Endodermal cell (in vitro differentiated cells): ENCODE measurements around the gene ADCY4. TPM values are rescaled to one million over a fixed set of nuclear protein-coding genes. Genes with fewer than 3 reads are reported as not detected.

Source experiments
- DNase-seq: peaks from one replicate; pipeline ENCODE4 v3.0.0-alpha.2; 2017
- H3K27ac ChIP-seq: 2 replicates; pipeline ENCODE4 v1.5.1; 2013; ENCODE audit warnings: mild to moderate bottlenecking, low read depth, low read length, moderate library complexity
- H3K27me3 ChIP-seq: 2 replicates; pipeline ENCODE4 v1.6.1; 2013; ENCODE audit warnings: mild to moderate bottlenecking, low read length, moderate library complexity; ENCODE audit not compliant: insufficient read depth, control insufficient read depth, poor library complexity, severe bottlenecking
- H3K36me3 ChIP-seq: 2 replicates; pipeline ENCODE4 v1.7.0; 2013; ENCODE audit warnings: mild to moderate bottlenecking, low read length, moderate library complexity; ENCODE audit not compliant: control insufficient read depth, insufficient read depth
- H3K4me1 ChIP-seq: one replicate; pipeline ENCODE4 v1.7.0; 2013; ENCODE audit warnings: low read length; ENCODE audit not compliant: control insufficient read depth, insufficient read depth
- H3K4me3 ChIP-seq: 2 replicates; pipeline ENCODE4 v1.5.1; 2013; ENCODE audit warnings: mild to moderate bottlenecking, low read length, moderate library complexity
- H3K9ac ChIP-seq: 2 replicates; pipeline ENCODE4 v1.6.1; 2013; ENCODE audit warnings: mild to moderate bottlenecking, low read length, moderate library complexity; ENCODE audit not compliant: poor library complexity, severe bottlenecking; ENCODE audit errors: extremely low read depth
- H3K9me3 ChIP-seq: 2 replicates; pipeline ENCODE4 v1.6.1; 2013; ENCODE audit warnings: mild to moderate bottlenecking, low read length, moderate library complexity; ENCODE audit not compliant: control insufficient read depth
- H3K27ac Mint-ChIP-seq: 2 replicates; pipeline ENCODE4 v1.8.0; 2020; ENCODE audit warnings: mixed read lengths
- H3K27me3 Mint-ChIP-seq: 2 replicates; pipeline ENCODE4 v1.8.0; 2021; ENCODE audit warnings: mild to moderate bottlenecking, mixed read lengths; ENCODE audit not compliant: insufficient read depth
- H3K36me3 Mint-ChIP-seq: 2 replicates; pipeline ENCODE4 v1.8.0; 2020; ENCODE audit warnings: low read depth, mixed read lengths
- H3K4me1 Mint-ChIP-seq: 2 replicates; pipeline ENCODE4 v1.8.0; 2020; ENCODE audit warnings: mixed read lengths
- H3K4me3 Mint-ChIP-seq: 2 replicates; pipeline ENCODE4 v1.8.0; 2020; ENCODE audit warnings: mild to moderate bottlenecking, moderate library complexity, mixed read lengths
- H3K9me3 Mint-ChIP-seq: 2 replicates; pipeline ENCODE4 v1.8.0; 2020; ENCODE audit warnings: mild to moderate bottlenecking, mixed read lengths
- WGBS, 2 experiments: methylation state at CpG; one replicate each; pipeline versions ENCODE4 v1.1.5 to v1.1.7; 2013; ENCODE audit warnings: missing lambda C conversion rate in 2 of 2, mixed read lengths in 1 of 2; ENCODE audit not compliant: insufficient coverage in 1 of 2, insufficient read length in 1 of 2; 5-methylcytosine and 5-hydroxymethylcytosine counted together
- total RNA-seq, 2 donors: library from RNA; stranded (reverse); fragmentation: NEBNext Ultra II Directional in 1 of 2; extraction: Animal tissue kit (Norgen Biotek cat#: 25700) in 1 of 2; gene quantifications; 2 replicates in 1 of 2; 3 replicates in 1 of 2; pipeline ENCODE4 v1.2.1, GENCODE V29; 2021
- TF ChIP-seq, protein P1 (sequence below): fragments of 200-600 bp; sonication (generic); conservative IDR thresholded peaks from 2 replicates; pipeline ENCODE4 v1.5.0; 2021; ENCODE audit warnings: antibody characterized with exemption, mild to moderate bottlenecking

Gene ADCY4
- total RNA-seq, 2 donors from 2014 or later: not detected

DNA sequence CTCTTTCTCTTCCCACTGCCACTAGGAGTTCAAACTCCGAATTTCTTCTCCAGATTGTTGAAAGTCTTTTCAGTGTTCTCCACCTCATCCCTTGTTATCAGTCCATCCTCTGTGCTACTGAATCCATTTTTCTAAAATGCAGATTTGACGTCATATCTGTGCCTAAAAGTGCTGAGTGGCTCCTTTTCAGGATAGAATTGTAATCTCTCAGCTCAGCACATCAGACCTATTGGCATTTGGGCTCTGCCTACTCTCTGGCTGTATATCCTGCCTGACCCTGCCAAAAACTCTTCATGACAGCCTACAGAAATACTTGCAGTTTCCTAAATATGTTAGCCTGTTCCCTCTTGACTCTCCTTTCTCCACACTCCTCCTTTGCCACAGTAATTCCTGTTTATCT, 62.4 kb downstream of the ADCY4 start:
- WGBS, 2 experiments: 89 to 100% methylated on average over 2 of the region's 2 CpGs
- H3K27me3 ChIP-seq: no peaks in the 10 kb centered on the region
- DNase-seq: no peak
- H3K9ac ChIP-seq: no peak overlapping the region
- no peaks in the 10 kb centered on the region for H3K4me1 ChIP-seq
- peak overlapping the region; percentile 75 for H3K4me3 Mint-ChIP-seq
- no peaks in the 10 kb centered on the region for H3K9me3 Mint-ChIP-seq
- H3K4me3 ChIP-seq: no peak overlapping the region
- H3K27ac Mint-ChIP-seq: no peak overlapping the region
- no peaks in the 10 kb centered on the region for H3K9me3 ChIP-seq
- no peaks in the 10 kb centered on the region for H3K36me3 Mint-ChIP-seq
- peaks cover 4% of the 10 kb centered on the region for H3K4me1 Mint-ChIP-seq
- H3K27me3 Mint-ChIP-seq: no peaks in the 10 kb centered on the region
- TF ChIP-seq, protein P1, sequence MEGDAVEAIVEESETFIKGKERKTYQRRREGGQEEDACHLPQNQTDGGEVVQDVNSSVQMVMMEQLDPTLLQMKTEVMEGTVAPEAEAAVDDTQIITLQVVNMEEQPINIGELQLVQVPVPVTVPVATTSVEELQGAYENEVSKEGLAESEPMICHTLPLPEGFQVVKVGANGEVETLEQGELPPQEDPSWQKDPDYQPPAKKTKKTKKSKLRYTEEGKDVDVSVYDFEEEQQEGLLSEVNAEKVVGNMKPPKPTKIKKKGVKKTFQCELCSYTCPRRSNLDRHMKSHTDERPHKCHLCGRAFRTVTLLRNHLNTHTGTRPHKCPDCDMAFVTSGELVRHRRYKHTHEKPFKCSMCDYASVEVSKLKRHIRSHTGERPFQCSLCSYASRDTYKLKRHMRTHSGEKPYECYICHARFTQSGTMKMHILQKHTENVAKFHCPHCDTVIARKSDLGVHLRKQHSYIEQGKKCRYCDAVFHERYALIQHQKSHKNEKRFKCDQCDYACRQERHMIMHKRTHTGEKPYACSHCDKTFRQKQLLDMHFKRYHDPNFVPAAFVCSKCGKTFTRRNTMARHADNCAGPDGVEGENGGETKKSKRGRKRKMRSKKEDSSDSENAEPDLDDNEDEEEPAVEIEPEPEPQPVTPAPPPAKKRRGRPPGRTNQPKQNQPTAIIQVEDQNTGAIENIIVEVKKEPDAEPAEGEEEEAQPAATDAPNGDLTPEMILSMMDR: no peak
- no peaks in the 10 kb centered on the region for H3K36me3 ChIP-seq
- H3K27ac ChIP-seq: no peak overlapping the region

DNA sequence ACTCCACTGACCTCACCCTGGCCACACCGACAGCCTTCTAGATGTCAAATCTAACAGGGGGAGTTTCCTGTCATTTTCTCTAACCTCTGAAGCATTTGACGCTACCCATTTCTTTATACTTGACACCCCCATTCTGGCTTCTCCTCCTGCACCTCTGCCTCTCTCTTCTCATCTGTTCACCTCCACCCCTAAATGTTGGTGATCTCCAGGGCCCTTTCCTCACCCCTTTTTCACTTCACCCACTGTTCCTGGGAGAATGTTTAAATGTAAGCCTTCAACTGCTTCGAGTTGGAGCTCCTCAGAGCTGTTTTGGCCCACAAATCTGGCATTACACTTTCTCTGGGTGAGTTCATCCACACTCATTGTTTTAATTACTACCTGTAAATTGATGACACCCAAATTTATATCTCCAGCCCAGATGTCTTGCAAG, 63.0 kb downstream of the ADCY4 start:
- H3K27ac ChIP-seq: no peak overlapping the region
- peak overlapping the region; percentile 86 for H3K27ac Mint-ChIP-seq

DNA sequence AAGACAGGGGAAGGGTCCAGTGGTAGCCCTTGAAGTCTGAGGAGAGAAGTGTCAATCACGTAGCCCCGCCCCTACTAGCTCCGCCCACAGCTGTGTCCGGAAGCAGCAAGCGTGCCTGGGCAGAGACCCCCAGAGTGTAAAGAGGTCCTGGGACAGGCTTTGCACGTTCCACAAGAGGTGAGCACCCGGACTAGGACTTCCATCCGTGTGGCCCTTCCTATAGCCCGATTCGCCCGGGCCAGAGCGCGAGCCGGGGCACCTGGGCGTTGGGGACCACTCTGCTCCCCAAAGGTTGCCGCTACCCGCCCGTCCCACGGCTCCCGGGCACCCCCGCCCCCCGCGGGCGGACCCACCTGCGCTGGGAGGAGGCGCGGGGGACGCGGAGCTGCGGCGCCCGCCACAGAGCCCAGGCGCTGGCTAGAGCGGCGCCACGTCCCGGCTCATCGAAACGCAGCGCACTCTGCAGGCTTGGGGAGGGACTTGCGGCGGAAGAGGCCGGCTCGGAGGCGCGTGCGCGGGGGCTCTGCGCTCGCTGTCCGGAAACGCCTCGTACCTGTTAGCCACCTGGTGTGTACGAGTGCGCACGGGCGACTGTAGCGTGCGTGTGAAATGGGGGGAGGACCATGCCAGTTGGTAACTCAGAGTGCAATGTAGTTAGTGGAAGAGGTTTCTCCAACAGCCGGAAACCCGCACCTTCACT, 63.6 kb downstream of the ADCY4 start, which contains the start of gene RABGGTA:
Gene RABGGTA, minus strand, starts transcription at position 464 of the 700 bp plus-strand sequence. CDS start 482 bp downstream, outside the sequence.
- H3K27ac ChIP-seq: peak within 1 kb of the TSS; percentile 96
- DNase-seq: peak; percentile 98
- no peaks in the 10 kb centered on the region for H3K27me3 Mint-ChIP-seq
- H3K36me3 ChIP-seq: no peaks in the 10 kb centered on the region
- peaks cover 4% of the 10 kb centered on the region for H3K4me1 Mint-ChIP-seq
- 0 to 1% methylated on average over 48 to 61 of the region's 61 CpGs for WGBS, 2 experiments
- no peaks in the 10 kb centered on the region for H3K4me1 ChIP-seq
- H3K9me3 ChIP-seq: no peaks in the 10 kb centered on the region
- H3K4me3 ChIP-seq: peak within 1 kb of the TSS; percentile 90
- peak within 1 kb of the TSS; percentile 75 for H3K4me3 Mint-ChIP-seq
- peak within 1 kb of the TSS; percentile 98 for H3K9ac ChIP-seq
- H3K36me3 Mint-ChIP-seq: peaks cover 5% of the 10 kb centered on the region
- H3K9me3 Mint-ChIP-seq: no peaks in the 10 kb centered on the region
- TF ChIP-seq, protein P1: peak; percentile 76
- no peaks in the 10 kb centered on the region for H3K27me3 ChIP-seq
- H3K27ac Mint-ChIP-seq: peak within 1 kb of the TSS; percentile 95

More for the DNA sequence above, 63.0 kb downstream of the ADCY4 start:
- WGBS, 2 experiments: 27 to 28% methylated on average over 2 to 3 of the region's 3 CpGs
- H3K9me3 Mint-ChIP-seq: no peaks in the 10 kb centered on the region
- DNase-seq: no peak
- peak overlapping the region; percentile 75 for H3K4me3 Mint-ChIP-seq
- Histone ChIP-seq H3K27me3 (no peaks in the 10 kb centered on the region), H3K9ac (peak overlapping the region; percentile 98), H3K4me3 (peak overlapping the region; percentile 90), H3K4me1 (no peaks in the 10 kb centered on the region), H3K9me3 (no peaks in the 10 kb centered on the region), H3K36me3 (no peaks in the 10 kb centered on the region)
- H3K4me1 Mint-ChIP-seq: peaks cover 4% of the 10 kb centered on the region
- TF ChIP-seq, protein P1: no peak
- peaks cover 5% of the 10 kb centered on the region for H3K36me3 Mint-ChIP-seq
- no peaks in the 10 kb centered on the region for H3K27me3 Mint-ChIP-seq
